D721Med (cell line): ENCODE data around the gene PIK3R6.

Experiments
- DNase-seq: peaks from one replicate; pipeline ENCODE4 v3.0.0; 2011; ENCODE audit warnings: low spot score; ENCODE audit not compliant: insufficient read length
- FAIRE-seq: peaks from 2 replicates; lab custom pipeline; 2011; peaks lifted over from hg19 to GRCh38; lab: Jason Lieb, UNC
- TF ChIP-seq, protein P1 (sequence below): IDR thresholded peaks from 2 replicates; pipeline ENCODE4 v1.5.1; 2012; ENCODE audit warnings: mild to moderate bottlenecking, control low read depth; ENCODE audit not compliant: insufficient read depth; ENCODE audit errors: missing control alignments

The PIK3R6 gene

DNA sequence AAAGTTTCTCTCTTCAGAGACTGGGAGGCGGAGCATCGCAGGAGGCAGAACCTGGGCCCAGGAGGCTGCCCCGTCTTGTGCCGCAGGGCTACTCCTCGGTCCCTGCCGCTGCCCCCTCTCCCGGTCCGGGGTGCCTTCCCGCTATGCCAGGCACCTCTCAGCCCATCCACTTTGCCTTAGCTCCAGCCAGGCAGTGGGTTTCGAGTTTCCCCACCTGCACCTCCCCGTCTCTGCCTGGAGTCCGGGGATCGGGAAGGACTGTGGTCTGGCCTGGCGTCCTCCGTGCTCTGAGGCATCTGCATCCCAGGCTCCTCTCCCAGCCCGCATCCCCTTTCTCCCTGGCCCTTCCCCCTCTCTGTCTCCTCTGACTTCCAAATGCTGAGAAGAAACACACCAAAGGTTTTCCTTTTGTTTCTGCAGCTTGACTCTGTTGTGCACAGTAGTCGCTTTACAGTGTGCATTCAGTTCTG is 26.8 kb upstream of the PIK3R6 start:
- FAIRE-seq (no peak), DNase-seq (no peak)
- TF ChIP-seq, protein P1, sequence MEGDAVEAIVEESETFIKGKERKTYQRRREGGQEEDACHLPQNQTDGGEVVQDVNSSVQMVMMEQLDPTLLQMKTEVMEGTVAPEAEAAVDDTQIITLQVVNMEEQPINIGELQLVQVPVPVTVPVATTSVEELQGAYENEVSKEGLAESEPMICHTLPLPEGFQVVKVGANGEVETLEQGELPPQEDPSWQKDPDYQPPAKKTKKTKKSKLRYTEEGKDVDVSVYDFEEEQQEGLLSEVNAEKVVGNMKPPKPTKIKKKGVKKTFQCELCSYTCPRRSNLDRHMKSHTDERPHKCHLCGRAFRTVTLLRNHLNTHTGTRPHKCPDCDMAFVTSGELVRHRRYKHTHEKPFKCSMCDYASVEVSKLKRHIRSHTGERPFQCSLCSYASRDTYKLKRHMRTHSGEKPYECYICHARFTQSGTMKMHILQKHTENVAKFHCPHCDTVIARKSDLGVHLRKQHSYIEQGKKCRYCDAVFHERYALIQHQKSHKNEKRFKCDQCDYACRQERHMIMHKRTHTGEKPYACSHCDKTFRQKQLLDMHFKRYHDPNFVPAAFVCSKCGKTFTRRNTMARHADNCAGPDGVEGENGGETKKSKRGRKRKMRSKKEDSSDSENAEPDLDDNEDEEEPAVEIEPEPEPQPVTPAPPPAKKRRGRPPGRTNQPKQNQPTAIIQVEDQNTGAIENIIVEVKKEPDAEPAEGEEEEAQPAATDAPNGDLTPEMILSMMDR, result no peak

DNA sequence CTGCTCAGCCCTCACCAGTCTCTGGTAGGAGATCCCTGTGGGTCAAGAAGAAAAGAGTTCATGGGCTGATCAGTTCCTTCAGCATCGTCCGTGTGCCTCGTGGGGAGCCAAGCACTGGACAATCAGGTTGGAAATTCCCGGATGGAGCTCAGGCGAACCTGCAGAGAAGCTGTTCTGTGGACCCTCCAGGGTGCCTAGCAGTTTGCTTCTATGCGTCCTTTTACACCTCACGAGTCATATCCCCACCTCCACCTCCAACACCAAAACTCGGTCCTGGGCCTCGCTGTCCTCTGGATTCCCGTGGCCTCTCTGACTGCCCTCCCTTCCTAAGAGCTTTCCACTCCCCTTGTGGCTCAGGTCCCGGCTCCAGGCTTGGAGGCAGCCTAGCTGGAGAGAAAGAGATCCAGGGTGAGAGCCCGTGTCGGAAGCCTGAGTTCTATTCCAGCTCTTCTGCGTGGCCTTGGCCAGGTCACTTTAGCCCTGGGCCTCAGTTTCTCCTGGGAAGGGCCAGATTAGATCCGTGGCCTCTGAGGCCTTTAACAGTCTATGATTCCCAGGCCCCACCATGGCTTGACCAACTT is 26.2 kb upstream of the PIK3R6 start:
- FAIRE-seq, result no peak
- TF ChIP-seq, protein P1, result no peak
- no peak for DNase-seq

DNA sequence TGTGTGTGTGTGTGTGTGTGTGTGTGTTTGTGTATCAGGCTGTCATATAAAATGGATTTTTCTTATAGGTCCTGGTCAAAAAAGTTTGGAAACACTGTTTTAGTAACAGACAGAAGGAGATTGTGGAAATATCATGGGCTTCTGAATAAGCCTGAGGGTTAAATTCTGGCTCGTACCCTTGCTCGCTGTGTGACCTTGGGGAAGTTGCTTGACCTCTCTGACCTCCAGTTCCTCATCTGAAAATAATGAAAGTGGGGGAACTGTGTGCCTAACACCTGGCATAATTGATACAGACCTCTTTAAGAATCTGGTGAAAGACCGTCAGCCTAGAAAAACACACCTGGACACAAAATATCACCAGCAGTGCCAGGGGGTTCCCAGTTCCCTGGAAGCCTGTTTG is 25.6 kb upstream of the PIK3R6 start:
- DNase-seq (no peak), FAIRE-seq (no peak)
- TF ChIP-seq, protein P1, result no peak

DNA sequence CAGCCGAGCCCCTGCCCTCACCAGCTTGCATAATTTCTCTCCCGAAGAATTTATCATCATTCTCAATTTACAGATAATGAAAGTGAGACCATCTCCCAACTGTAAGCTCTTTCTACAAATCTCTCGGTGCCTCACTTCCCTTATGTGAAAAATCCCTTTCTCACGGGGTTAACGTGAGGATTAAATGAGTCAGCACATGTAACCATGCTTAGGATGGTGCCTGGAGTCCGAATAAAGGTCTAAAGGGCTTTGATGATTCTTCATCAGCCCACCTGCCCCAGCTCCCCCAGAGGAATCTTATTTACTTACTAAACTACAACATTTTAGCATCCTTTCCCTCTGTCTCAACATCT is 24.8 kb upstream of the PIK3R6 start:
- DNase-seq (no peak), FAIRE-seq (no peak)
- TF ChIP-seq, protein P1, result no peak

DNA sequence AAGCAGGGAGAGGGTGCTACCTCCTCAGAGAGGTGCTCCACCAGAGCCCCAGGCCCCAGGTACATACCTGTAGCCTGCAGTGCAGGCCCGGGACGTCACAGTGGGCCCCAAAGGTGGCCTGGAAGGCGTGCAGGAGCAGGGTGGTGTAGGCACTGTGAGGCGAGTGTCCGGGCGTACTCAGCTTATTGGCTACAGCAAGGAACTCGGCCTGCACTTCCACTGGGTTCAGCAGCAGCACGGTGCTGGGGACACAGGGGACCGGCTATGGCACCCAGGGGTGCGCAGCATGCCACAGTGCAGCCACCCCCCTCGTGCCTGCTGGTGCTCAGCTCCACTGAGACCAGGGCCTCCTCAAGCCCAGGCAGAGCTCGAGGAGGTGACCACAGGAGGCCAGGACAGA is 23.2 kb upstream of the PIK3R6 start:
- TF ChIP-seq, protein P1, result no peak
- no peak for FAIRE-seq
- no peak for DNase-seq

DNA sequence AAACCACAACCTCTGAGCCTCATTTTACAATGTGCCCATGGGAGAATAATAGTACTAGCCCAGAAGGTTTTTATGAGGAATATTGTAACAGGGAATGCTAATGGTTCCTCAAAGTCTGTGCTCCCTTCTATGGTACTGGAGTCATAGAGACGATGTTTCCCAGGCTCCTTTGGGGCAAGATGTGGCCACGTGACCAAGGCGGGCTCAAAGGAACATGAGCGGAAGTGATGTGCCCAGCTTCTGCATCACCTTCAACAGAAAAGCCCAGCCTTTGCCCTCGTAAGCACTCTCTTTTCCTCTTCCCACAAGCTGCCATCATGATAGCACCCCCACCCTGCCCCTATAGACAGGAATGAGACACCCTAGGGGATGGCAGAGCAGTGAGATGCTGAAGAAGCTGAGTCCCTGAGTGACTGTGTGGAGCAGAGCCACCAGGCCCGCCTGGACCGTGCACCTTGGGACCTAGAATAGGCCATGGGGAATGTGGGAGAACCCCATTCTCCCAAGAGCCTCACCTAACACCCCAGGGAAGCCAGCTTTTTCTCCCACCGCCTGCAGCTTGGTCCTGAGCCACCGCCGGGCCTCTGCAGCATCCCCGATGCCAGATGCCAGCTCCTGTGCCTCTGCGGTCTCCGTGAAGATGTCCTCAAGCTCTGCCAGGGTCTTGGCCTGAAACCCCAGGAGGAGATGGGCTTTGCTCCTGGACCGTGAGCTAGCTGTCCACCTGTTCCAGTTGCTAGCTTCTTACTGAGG is 22.2 kb upstream of the PIK3R6 start:
- TF ChIP-seq, protein P1, result no peak
- no peak for DNase-seq
- no peak for FAIRE-seq

DNA sequence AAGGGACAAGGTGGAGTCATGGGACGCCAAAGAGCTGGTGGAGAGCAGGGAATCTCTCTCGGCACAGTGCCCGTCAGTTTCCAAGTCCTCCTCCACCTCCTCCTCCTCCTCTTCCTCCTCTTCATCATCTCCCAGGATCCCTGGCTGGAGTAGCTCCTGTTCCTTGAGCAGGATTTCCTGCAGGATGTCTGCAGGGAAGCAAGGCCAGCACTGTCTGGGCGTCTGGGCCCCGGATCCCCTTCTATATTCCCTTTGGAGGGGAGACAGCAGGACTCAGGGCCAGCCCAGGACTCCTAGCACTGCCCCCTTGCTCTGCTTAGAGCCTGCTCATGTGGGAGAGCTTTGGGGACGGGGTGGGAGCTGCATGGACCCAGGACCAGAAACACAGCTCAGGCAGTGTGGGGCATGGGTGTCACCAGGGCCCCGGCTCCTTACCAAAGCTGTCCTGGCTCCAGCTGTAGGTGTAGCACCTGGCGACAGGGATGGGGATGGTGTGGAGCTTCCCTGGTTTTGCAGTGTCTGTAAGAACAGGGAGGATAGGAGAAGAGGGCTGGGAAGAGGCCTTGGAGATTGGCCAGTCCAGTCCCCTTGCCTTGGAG is 21.3 kb upstream of the PIK3R6 start:
- FAIRE-seq, result no peak
- TF ChIP-seq, protein P1, result no peak
- no peak for DNase-seq
